HepG2 (cell line): Measurements from ENCODE around the gene SLC22A4. TPM values are rescaled to one million over a fixed set of nuclear protein-coding genes. Genes with fewer than 3 reads are reported as not detected.

ENCODE experiments used
- GATA4 ChIP-seq: sonication (generic); IDR thresholded peaks from 2 replicates; pipeline ENCODE4 v1.6.1; 2016; ENCODE audit warnings: antibody characterized with exemption, low read depth, borderline replicate concordance
- GZF1 ChIP-seq: sonication (generic); formaldehyde crosslinking; IDR thresholded peaks from 2 replicates; pipeline ENCODE4 v1.5.1; 2020; ENCODE audit warnings: mild to moderate bottlenecking, missing genetic modification reagents
- HOXA3 ChIP-seq: sonication (generic); formaldehyde crosslinking; IDR thresholded peaks from 2 replicates; pipeline ENCODE4 v1.5.0; 2020; ENCODE audit warnings: missing genetic modification reagents
- KLF6 ChIP-seq: IDR thresholded peaks from 2 replicates; pipeline ENCODE4 v1.8.0; 2016; ENCODE audit warnings: missing biosample characterization, missing genetic modification reagents
- MEIS2 ChIP-seq: sonication (generic); formaldehyde crosslinking; IDR thresholded peaks from 2 replicates; pipeline ENCODE4 v1.9.0; 2021; ENCODE audit warnings: mild to moderate bottlenecking, missing genetic modification reagents
- MIER2 ChIP-seq: IDR thresholded peaks from 2 replicates; pipeline ENCODE4 v1.6.1; 2016; ENCODE audit warnings: missing biosample characterization, missing genetic modification reagents
- NBN ChIP-seq: fragments of 450-650 bp; conservative IDR thresholded peaks from 2 replicates; pipeline ENCODE4 v1.6.1; 2017
- PHF21A ChIP-seq: sonication (generic); formaldehyde crosslinking; IDR thresholded peaks from 2 replicates; pipeline ENCODE4 v1.5.0; 2020; ENCODE audit warnings: mild to moderate bottlenecking, missing genetic modification reagents
- SAP130 ChIP-seq: IDR thresholded peaks from 2 replicates; pipeline ENCODE4 v1.6.1; 2016; ENCODE audit warnings: low read depth
- SIX4 ChIP-seq: sonication (generic); formaldehyde crosslinking; IDR thresholded peaks from 2 replicates; pipeline ENCODE4 v1.4.0; 2020; ENCODE audit warnings: missing genetic modification reagents
- SOX13 ChIP-seq, 3 experiments: fragments of 450-650 bp in 1 of 3; sonication (generic) in 1 of 3; formaldehyde crosslinking in 1 of 3; IDR thresholded peaks in 2 of 3; conservative IDR thresholded peaks in 1 of 3; 2 replicates each; pipeline versions ENCODE4 v1.5.0 to v1.6.1; 2016 to 2020; ENCODE audit warnings: antibody characterized with exemption in 1 of 3, mild to moderate bottlenecking in 1 of 3, missing compliant biosample characterization in 1 of 3, missing genetic modification reagents in 1 of 3, moderate library complexity in 1 of 3
- TBX3 ChIP-seq: fragments of 450-650 bp; IDR thresholded peaks from 2 replicates; pipeline ENCODE4 v1.6.1; 2017; ENCODE audit warnings: antibody characterized with exemption, mild to moderate bottlenecking, inconsistent platforms, borderline replicate concordance
- XRCC5 ChIP-seq: fragments of 200-400 bp; formaldehyde crosslinking; optimal IDR thresholded peaks from 2 replicates; pipeline ENCODE3; 2017; ENCODE audit warnings: mild to moderate bottlenecking, low read length
- ZBTB7A ChIP-seq: sonication (generic); formaldehyde crosslinking; IDR thresholded peaks from 2 replicates; pipeline ENCODE4 v1.8.0; 2022; ENCODE audit warnings: mild to moderate bottlenecking, missing genetic modification reagents
- ZFP90 ChIP-seq: sonication (generic); formaldehyde crosslinking; IDR thresholded peaks from 2 replicates; pipeline ENCODE4 v1.8.0; 2022; ENCODE audit warnings: missing genetic modification reagents, mild to moderate bottlenecking, inconsistent platforms, borderline replicate concordance
- ZNF160 ChIP-seq: sonication (generic); formaldehyde crosslinking; IDR thresholded peaks from 2 replicates; pipeline ENCODE4 v1.8.0; 2022; ENCODE audit warnings: mild to moderate bottlenecking, inconsistent platforms, missing genetic modification reagents
- ZNF234 ChIP-seq: sonication (generic); formaldehyde crosslinking; conservative IDR thresholded peaks from 2 replicates; pipeline ENCODE4 v1.5.1; 2020; ENCODE audit warnings: mild to moderate bottlenecking, missing genetic modification reagents
- ZNF878 ChIP-seq: sonication (generic); formaldehyde crosslinking; IDR thresholded peaks from 2 replicates; pipeline ENCODE4 v1.8.1; 2023; ENCODE audit warnings: mild to moderate bottlenecking, missing genetic modification reagents, moderate library complexity
- polyA plus RNA-seq, 8 experiments: library from polyadenylated mRNA; depleted of rRNA in 3 of 8; stranded (reverse) in 7 of 8; unstranded in 1 of 8; fragments of >200 nt; fragmentation: Illumina TruSeq in 4 of 8; extraction: Trizol in 4 of 8; gene quantifications; 2 replicates each; pipeline versions ENCODE4 v1.2.1 to v1.2.3, GENCODE V29; 2011 to 2016; ENCODE audit warnings: low read depth in 4 of 8, missing spikeins in 1 of 8, mixed read lengths in 1 of 8; ENCODE audit not compliant: insufficient read depth in 1 of 8
- total RNA-seq, 5 experiments: library from RNA; depleted of rRNA; stranded (reverse); fragments of >200 nt; fragmentation: Illumina TruSeq; extraction: Trizol; gene quantifications; 2 replicates each; pipeline ENCODE4 v1.2.3, GENCODE V29; 2016; ENCODE audit warnings: low read depth in 1 of 5
- TF ChIP-seq, protein P1 (sequence below): sonication (generic); formaldehyde crosslinking; IDR thresholded peaks from 2 replicates; pipeline ENCODE4 v1.4.0; 2020; ENCODE audit warnings: mild to moderate bottlenecking, low read depth, missing genetic modification reagents
- TF ChIP-seq, protein P2 (sequence below): sonication (generic); formaldehyde crosslinking; conservative IDR thresholded peaks from 2 replicates; pipeline ENCODE4 v1.8.1; 2023; ENCODE audit warnings: missing genetic modification reagents
- TF ChIP-seq, protein P3 (sequence below): sonication (generic); formaldehyde crosslinking; IDR thresholded peaks from 2 replicates; pipeline ENCODE4 v1.4.0; 2020; ENCODE audit warnings: missing genetic modification reagents
- TF ChIP-seq, protein P4 (sequence below): sonication (generic); formaldehyde crosslinking; IDR thresholded peaks from 2 replicates; pipeline ENCODE4 v1.5.1; 2020; ENCODE audit warnings: missing genetic modification reagents, mild to moderate bottlenecking, borderline replicate concordance

The SLC22A4 gene
- total and polyA plus RNA-seq, 2 of the 13 experiments (the other 11 are each of a cell fraction or from before 2014, with no cell fraction given), result 0.33 to 0.62 TPM

DNA sequence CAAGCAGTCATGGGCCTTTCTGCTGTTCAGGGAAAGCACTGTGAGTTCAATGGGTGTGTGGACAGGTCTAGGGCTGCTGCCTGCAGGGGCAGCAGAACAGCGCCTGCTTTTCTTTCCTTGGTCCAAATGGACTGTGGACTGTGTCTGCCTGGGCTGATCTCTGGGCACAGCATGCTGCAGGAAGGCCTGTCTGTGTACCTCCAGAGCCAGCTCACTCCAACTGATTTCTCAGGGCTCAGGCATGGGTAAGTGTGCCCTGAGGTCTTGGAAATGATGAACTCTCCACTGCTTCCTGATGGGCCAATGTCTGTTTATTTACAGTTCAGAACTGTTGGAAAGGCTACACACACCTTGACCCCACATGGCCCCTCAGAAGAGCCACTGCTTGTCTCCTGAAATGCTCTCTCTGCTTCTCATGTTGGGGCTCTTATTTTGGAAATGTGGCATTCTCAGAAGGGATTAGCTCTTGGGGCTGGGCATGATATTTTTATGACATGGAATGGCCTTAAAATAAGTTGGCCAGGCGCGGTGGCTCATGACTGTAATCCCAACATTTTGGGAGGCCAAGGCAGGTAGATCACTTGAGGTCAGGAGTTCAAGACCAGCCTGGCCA lies 27.0 kb downstream of the SLC22A4 start (continued):
- TF ChIP-seq, protein P1, sequence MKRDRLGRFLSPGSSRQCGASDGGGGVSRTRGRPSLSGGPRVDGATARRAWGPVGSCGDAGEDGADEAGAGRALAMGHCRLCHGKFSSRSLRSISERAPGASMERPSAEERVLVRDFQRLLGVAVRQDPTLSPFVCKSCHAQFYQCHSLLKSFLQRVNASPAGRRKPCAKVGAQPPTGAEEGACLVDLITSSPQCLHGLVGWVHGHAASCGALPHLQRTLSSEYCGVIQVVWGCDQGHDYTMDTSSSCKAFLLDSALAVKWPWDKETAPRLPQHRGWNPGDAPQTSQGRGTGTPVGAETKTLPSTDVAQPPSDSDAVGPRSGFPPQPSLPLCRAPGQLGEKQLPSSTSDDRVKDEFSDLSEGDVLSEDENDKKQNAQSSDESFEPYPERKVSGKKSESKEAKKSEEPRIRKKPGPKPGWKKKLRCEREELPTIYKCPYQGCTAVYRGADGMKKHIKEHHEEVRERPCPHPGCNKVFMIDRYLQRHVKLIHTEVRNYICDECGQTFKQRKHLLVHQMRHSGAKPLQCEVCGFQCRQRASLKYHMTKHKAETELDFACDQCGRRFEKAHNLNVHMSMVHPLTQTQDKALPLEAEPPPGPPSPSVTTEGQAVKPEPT (CRISPR knock-in tag), result no peak
- TF ChIP-seq ZNF160 (CRISPR knock-in tag) (no peak), ZBTB7A (no peak), PHF21A (peak; percentile 55; the same call in 1 of the 2 replicates), SOX13 (IDR thresholded peaks at IDR 0.05) (no peak), SOX13 (CRISPR knock-in tag; conservative IDR thresholded peaks at IDR 0.05 in 1 of 2, IDR thresholded peaks at IDR 0.05 in 1 of 2) (0 out of 4 replicates have a peak, but pooled peaks of 1 of the 2 experiments have one; percentile 5), SIX4 (CRISPR knock-in tag) (no peak), HOXA3 (peak; percentile 45; the same call in 1 of the 2 replicates), XRCC5 (peak; percentile 85), SAP130 (CRISPR knock-in tag) (peak; percentile 48; the same call in 1 of the 2 replicates), TBX3 (no peak), GZF1 (CRISPR knock-in tag) (no peak), KLF6 (no peak), MEIS2 (CRISPR knock-in tag) (no peak), ZNF234 (CRISPR knock-in tag) (no peak), ZNF878 (no peak), NBN (no peak), MIER2 (CRISPR knock-in tag) (no peak), GATA4 (no peak), ZFP90 (CRISPR knock-in tag) (no peak)
- TF ChIP-seq, protein P2, sequence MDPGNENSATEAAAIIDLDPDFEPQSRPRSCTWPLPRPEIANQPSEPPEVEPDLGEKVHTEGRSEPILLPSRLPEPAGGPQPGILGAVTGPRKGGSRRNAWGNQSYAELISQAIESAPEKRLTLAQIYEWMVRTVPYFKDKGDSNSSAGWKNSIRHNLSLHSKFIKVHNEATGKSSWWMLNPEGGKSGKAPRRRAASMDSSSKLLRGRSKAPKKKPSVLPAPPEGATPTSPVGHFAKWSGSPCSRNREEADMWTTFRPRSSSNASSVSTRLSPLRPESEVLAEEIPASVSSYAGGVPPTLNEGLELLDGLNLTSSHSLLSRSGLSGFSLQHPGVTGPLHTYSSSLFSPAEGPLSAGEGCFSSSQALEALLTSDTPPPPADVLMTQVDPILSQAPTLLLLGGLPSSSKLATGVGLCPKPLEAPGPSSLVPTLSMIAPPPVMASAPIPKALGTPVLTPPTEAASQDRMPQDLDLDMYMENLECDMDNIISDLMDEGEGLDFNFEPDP (CRISPR knock-in tag), result no peak
- TF ChIP-seq, protein P3, sequence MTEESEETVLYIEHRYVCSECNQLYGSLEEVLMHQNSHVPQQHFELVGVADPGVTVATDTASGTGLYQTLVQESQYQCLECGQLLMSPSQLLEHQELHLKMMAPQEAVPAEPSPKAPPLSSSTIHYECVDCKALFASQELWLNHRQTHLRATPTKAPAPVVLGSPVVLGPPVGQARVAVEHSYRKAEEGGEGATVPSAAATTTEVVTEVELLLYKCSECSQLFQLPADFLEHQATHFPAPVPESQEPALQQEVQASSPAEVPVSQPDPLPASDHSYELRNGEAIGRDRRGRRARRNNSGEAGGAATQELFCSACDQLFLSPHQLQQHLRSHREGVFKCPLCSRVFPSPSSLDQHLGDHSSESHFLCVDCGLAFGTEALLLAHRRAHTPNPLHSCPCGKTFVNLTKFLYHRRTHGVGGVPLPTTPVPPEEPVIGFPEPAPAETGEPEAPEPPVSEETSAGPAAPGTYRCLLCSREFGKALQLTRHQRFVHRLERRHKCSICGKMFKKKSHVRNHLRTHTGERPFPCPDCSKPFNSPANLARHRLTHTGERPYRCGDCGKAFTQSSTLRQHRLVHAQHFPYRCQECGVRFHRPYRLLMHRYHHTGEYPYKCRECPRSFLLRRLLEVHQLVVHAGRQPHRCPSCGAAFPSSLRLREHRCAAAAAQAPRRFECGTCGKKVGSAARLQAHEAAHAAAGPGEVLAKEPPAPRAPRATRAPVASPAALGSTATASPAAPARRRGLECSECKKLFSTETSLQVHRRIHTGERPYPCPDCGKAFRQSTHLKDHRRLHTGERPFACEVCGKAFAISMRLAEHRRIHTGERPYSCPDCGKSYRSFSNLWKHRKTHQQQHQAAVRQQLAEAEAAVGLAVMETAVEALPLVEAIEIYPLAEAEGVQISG (CRISPR knock-in tag), result no peak
- TF ChIP-seq, protein P4, sequence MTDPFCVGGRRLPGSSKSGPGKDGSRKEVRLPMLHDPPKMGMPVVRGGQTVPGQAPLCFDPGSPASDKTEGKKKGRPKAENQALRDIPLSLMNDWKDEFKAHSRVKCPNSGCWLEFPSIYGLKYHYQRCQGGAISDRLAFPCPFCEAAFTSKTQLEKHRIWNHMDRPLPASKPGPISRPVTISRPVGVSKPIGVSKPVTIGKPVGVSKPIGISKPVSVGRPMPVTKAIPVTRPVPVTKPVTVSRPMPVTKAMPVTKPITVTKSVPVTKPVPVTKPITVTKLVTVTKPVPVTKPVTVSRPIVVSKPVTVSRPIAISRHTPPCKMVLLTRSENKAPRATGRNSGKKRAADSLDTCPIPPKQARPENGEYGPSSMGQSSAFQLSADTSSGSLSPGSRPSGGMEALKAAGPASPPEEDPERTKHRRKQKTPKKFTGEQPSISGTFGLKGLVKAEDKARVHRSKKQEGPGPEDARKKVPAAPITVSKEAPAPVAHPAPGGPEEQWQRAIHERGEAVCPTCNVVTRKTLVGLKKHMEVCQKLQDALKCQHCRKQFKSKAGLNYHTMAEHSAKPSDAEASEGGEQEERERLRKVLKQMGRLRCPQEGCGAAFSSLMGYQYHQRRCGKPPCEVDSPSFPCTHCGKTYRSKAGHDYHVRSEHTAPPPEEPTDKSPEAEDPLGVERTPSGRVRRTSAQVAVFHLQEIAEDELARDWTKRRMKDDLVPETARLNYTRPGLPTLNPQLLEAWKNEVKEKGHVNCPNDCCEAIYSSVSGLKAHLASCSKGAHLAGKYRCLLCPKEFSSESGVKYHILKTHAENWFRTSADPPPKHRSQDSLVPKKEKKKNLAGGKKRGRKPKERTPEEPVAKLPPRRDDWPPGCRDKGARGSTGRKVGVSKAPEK (CRISPR knock-in tag), result no peak
